HG02588 (cell line): Measurements from ENCODE around the gene BRD2.
"Not testable (repeated sequence)": the region's sequence is repeated elsewhere in the genome, so short reads cannot be mapped to it uniquely, and the experiment has no call there.

Experiments used
- ATAC-seq: cut with Tn5 transposase; IDR thresholded peaks from one replicate; pipeline ENCODE4 v1.9.1; 2021; ENCODE audit warnings: mild to moderate bottlenecking, moderate library complexity; ENCODE audit not compliant: unreplicated experiment

Gene BRD2

GRCh38 chr6:32968093-32968866, at the start of gene BRD2:
BRD2 (plus strand) TSS chr6:32968594; CDS start chr6:32972899, 4,305 bp downstream.
- peak; percentile 31 for ATAC-seq

DNA sequence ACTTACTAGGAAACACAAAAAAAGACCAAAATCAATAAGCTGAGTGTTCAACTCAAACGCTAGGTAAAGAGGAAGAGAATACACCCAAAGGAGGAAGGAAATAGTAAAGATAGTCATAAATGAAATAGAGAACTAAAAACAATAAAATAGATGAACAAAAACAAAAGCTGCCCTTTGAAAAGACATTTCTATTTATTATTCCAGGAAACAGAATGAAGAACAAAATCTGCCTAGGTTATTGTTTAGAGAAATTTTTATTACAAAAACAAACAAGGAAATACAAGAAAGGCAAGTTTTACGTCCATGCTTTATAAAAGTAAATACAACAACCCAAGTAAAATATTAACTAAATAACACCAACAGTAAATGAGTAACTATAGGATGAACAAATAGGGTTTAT, 47.7 kb upstream of the BRD2 start:
- ATAC-seq = no peak

DNA sequence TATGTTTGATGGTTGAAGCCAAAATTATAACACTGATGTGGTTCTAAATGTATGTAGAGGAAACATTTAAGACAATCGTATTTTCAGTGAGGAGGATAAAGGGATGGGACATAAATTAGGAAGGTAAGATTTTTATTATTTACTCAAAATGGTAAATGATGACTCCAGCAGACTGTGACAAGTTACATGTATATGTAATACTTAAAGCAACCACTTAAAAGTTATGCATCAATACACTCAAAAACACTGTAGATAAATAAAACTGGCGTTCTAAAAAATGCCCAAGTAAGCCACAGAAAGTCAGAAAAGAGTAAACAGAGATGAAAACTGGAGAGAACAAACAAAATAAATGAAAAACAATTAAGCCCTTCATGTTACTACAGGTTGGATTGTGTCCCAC, 46.3 kb upstream of the BRD2 start:
- no peak for ATAC-seq

- no peak for ATAC-seq
These were observed 37.2 kb upstream of the BRD2 start for GRCh38 chr6:32931211-32931610.

- no peak for ATAC-seq
These were observed 36.1 kb upstream of the BRD2 start for GRCh38 chr6:32932132-32932868.

DNA sequence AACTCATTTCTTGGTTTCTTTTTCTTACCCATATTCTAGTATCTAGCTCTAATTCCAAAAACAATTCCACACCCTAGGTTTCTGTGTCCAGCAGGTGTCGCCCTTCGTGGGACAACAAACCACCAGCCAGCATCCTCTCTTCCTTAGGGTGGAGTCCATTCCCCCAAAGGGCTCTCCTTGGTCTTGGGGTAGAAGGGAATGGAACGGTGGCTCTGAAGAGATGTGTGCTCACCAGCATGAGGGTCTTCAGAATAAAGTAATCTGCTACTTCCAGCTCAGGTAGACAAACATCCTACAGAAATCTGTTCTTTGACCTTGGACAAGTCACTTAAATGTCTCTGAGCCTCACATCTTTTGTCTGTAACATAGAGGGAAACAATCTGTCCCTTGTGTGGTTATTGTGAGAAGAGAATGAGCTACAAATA, 34.7 kb upstream of the BRD2 start:
- ATAC-seq = no peak

- no peak for ATAC-seq
These were observed 32.7 kb upstream of the BRD2 start for GRCh38 chr6:32935551-32936238.

DNA sequence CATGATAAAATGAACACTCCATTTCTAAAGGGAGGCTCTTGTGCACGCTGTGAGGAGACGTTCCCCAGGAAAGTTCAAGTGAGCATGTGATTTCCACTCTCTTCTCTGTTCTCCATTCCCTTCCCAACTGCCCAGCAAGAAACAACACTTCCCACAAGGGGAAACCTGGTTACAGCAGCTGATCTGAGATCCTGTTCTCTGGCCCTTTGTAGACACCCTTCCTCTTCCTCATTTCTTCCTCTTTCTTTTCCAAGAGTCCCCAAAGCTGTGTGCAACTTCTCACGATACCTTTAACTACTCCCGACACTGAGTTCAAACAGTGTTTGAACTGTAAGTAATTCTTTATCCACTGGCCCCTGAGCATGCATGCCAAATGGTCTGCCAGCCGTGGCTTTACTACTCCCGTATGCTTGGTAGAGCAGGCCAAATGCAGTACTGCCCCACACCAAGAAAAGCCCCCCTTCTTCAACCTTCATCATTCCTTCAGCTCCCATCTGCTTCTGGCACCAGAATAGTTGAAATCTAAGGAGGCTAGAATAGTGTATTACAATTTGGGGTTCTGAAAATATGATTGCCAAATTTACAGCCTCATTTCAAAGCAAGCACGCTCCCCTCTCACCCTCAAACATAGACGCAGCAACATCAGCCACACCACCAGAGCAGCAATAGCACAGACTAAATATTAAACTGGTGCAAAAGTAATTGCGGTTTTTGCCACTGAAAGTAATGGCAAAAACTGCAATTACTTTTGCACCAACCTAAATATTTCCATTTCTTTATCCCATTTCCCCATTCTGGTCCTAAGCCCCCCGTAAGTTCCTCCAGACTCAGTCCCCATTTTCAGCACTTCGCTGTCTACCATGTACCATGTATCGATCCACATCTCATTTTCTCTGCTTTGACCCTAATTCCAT, 31.9 kb upstream of the BRD2 start:
- ATAC-seq = no peak

- ATAC-seq = no peak
These were observed 31.2 kb upstream of the BRD2 start for GRCh38 chr6:32937230-32937633.

DNA sequence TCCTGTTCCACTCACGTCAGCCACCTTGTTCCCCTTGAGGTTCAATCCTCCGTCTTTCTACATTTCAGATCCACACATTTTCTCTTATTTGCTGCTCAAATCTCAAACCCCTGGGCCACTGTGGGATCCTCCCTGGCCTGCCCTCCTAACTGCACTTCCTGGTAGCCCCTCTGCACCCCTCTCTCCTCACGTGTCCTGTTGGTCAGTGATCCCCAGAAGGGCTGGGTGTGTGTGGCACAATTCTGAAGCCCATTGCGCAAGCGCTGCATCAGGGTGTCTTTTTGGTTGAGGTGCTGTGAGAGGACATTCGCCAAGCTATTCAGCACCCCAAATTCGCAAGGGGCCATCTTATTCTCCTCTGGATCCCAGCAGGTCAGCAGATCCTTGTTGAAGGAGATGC, 29.9 kb upstream of the BRD2 start:
- no peak for ATAC-seq

DNA sequence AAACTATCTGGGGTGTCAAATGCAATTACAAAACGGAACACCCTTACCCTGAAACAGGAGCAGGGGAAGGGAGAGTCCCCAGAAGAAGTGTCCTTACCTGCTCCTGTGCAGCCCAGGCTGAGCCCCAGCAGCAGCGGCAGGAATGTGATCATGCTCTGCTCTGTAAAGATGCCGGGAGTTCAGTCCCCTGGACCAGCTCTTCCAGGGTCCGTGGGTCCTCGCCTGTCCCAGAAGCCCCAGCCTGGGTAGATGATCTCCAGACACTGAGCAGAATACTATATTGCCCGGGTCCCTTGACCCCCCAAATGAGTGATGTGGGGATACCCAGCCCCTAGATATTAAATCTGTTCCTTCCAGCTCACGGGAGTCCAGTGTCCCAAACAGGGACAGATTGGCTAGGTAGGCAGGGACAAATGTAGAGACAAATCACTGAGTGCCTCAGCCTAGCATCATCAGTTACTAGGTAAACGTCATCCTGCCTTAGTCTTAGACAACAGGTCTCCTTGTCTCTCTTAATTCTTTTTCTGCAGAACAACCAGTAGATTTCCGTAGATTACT, 27.7 kb upstream of the BRD2 start, which contains the start of gene HLA-DMB:
HLA-DMB (minus strand) TSS at position 373 of the 558 bp plus-strand sequence; CDS start at position 152, 221 bp downstream.
- peak; percentile 63 for ATAC-seq

- peak; percentile 48 for ATAC-seq
These were observed 27.1 kb upstream of the BRD2 start for GRCh38 chr6:32941214-32941768.

GRCh38 chr6:32942555-32943123, 25.8 kb upstream of the BRD2 start:
- ATAC-seq = not testable (repeated sequence)

DNA sequence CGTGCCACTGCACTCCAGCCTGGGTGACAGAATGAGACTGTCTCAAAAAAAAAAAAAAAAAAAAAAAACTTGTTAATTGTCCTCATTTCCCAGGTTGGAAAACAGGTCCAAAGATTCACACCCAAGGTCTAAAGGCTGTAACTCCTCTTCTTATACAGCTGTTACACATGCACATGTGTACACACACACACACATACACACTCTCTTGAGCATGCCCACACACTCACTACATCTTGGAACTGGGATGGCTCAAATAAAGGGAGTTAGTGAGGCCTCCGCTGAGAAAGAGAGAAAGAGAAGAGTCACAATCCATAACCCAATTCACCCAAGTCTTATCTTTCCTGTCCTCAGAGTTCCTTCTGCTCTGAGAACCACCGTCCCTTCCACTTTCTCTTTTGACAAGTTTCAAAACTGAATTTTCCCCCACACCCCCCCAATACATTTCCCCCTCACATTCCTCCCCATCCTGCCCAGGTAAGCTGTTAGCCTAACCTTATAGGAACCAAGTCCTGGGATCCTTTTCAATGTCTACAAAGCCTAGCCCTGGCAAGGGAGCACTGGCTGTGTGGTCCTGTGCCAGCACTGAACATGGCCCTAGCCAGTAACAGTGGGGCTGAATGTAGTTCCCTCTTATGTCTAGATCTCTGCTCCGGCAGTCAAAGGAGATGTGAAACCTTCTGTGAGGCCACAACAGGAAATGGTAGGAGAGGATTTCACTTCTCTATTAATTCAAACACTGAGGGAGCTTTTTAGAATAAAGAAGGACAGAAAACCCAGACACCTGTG, 24.3 kb upstream of the BRD2 start:
- peak; percentile 38 for ATAC-seq

DNA sequence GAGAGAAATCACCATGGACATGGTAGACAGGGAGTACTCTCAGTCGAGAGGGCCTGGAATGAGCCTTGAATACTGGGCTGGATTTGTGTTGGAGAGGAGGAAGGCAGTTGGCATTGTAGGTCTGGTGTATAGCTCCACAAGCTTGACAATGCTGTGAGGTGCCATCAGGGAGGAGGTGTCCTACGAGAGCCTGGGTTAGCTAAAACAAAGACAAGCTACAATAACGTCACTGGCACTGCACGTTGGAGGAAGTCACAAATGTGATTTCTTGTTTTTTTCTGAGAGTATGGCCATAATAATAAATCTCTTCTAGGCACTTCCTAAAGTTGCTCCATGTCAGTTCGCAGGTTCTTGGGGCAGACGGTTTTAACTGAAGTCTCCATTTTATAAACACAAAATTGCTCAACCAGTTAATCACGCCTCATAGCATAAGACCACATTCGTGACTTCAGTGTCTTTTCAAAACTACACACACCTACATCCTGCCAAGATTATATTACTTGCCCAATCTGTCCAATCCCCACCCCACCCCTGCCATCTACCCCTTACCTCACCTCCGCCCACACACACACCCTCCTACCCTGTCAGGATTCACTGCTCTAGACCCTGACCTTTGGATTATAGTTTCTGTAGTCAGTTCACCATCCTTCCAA, 23.2 kb upstream of the BRD2 start:
- ATAC-seq = no peak

DNA sequence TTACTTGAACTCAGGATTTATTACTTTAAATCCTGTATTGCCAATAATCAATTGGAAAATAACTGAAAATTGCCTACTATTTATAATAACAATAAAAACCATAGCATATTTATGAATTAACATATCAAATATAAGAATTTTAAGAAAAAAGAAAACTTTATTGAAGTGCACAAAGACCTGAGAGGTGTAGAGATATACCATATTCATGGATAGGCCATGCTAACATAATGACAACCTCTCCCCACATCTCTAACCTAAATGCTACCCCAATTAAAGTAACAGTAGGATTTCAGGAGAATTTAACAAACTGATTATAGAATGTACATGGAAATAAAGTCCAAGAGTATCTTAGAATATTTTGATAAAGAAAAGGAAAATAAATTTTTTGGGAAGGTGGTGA, 22.4 kb upstream of the BRD2 start:
- ATAC-seq = no peak

GRCh38 chr6:32946893-32947292, 21.5 kb upstream of the BRD2 start:
- ATAC-seq = no peak
